Measurements from ENCODE around the gene CES5A. TPM values are rescaled to one million over a fixed set of nuclear protein-coding genes. Genes with fewer than 3 reads are reported as not detected.
"Not testable (repeated sequence)": the region's sequence is repeated elsewhere in the genome, so short reads cannot be mapped to it uniquely, and the experiment has no call there.

The CES5A gene
- total and polyA plus RNA-seq, 7 experiments from 2014 or later: not detected

GRCh38 chr16:55824473-55825000 is 50.6 kb downstream of the CES5A start:
- H3K9me3 ChIP-seq (ENCODE audit: control insufficient read depth in 2 of 3, low read length in 3 of 3): no peaks in the 10 kb centered on the region
- Mint-ChIP-seq H3K27ac (no peak overlapping the region), H3K9me3 (peaks cover 0 to 10% (median 0%) of the 10 kb centered on the region in 11 donors), H3K27me3 (peaks cover 0 to 50% (median 36%) of the 10 kb centered on the region in 5 donors), H3K36me3 (no peaks in the 10 kb centered on the region), H3K4me3 (no peak overlapping the region), H3K4me1 (no peaks in the 10 kb centered on the region)
- ATAC-seq (no peak), DNase-seq (no peak)
- no peaks in the 10 kb centered on the region for H3K4me1 ChIP-seq (ENCODE audit: control insufficient read depth in 2 of 2, insufficient read depth in 2 of 2, low read length in 2 of 2)
- ChIA-PET CTCF (no interaction called here), POLR2A (no interaction called here)
- no peak overlapping the region for H3K27ac ChIP-seq (ENCODE audit: low read depth, low read length)
- H3K36me3 ChIP-seq (ENCODE audit: control insufficient read depth in 2 of 3, insufficient read depth in 3 of 3, low read length in 3 of 3): no peaks in the 10 kb centered on the region
- no peaks in the 10 kb centered on the region for H3K27me3 ChIP-seq (ENCODE audit: control insufficient read depth in 2 of 2, insufficient read depth in 2 of 2, low read length in 2 of 2)
- intact Hi-C loops (cut with micrococcal nuclease): no loop called here
- H3K4me3 ChIP-seq (ENCODE audit: low read length): no peak overlapping the region

GRCh38 chr16:55822280-55822810 is 52.8 kb downstream of the CES5A start:
- no peak for DNase-seq
- Histone ChIP-seq H3K9me3 (ENCODE audit: control insufficient read depth in 2 of 3, low read length in 3 of 3) (no peaks in the 10 kb centered on the region), H3K27me3 (ENCODE audit: control insufficient read depth in 2 of 2, insufficient read depth in 2 of 2, low read length in 2 of 2) (no peaks in the 10 kb centered on the region), H3K27ac (ENCODE audit: low read depth, low read length) (no peak overlapping the region), H3K4me3 (ENCODE audit: low read length) (no peak overlapping the region), H3K36me3 (ENCODE audit: control insufficient read depth in 2 of 3, insufficient read depth in 3 of 3, low read length in 3 of 3) (no peaks in the 10 kb centered on the region), H3K4me1 (ENCODE audit: control insufficient read depth in 2 of 2, insufficient read depth in 2 of 2, low read length in 2 of 2) (no peaks in the 10 kb centered on the region)
- Mint-ChIP-seq H3K4me3 (no peak overlapping the region), H3K4me1 (no peaks in the 10 kb centered on the region), H3K36me3 (no peaks in the 10 kb centered on the region), H3K27ac (no peak overlapping the region), H3K27me3 (peaks cover 0 to 57% (median 37%) of the 10 kb centered on the region in 5 donors), H3K9me3 (peaks cover 0 to 13% (median 0%) of the 10 kb centered on the region in 11 donors)
- intact Hi-C loops (cut with micrococcal nuclease): no loop called here
- ChIA-PET POLR2A (no interaction called here), CTCF (no interaction called here)
- no peak for ATAC-seq

- no peaks in the 10 kb centered on the region for H3K4me1 Mint-ChIP-seq
- DNase-seq: no peak
- H3K27me3 Mint-ChIP-seq: peaks cover 0 to 68% (median 42%) of the 10 kb centered on the region in 5 donors
- H3K4me3 Mint-ChIP-seq: no peak overlapping the region
- Histone ChIP-seq H3K4me3 (ENCODE audit: low read length) (no peak overlapping the region), H3K4me1 (ENCODE audit: control insufficient read depth in 2 of 2, insufficient read depth in 2 of 2, low read length in 2 of 2) (no peaks in the 10 kb centered on the region), H3K27me3 (ENCODE audit: control insufficient read depth in 2 of 2, insufficient read depth in 2 of 2, low read length in 2 of 2) (no peaks in the 10 kb centered on the region), H3K36me3 (ENCODE audit: control insufficient read depth in 2 of 3, insufficient read depth in 3 of 3, low read length in 3 of 3) (no peaks in the 10 kb centered on the region), H3K27ac (ENCODE audit: low read depth, low read length) (no peak overlapping the region), H3K9me3 (ENCODE audit: control insufficient read depth in 2 of 3, low read length in 3 of 3) (no peaks in the 10 kb centered on the region)
- no peaks in the 10 kb centered on the region for H3K36me3 Mint-ChIP-seq
- POLR2A ChIA-PET: no interaction called here
- intact Hi-C loops (cut with micrococcal nuclease): no loop called here
- no peak overlapping the region for H3K27ac Mint-ChIP-seq
- H3K9me3 Mint-ChIP-seq: peaks cover 0 to 14% (median 0%) of the 10 kb centered on the region in 11 donors
- no peak for ATAC-seq
- CTCF ChIA-PET: no interaction called here
Observed at GRCh38 chr16:55821210-55821609, 54.0 kb downstream of the CES5A start.

- H3K9me3 ChIP-seq (ENCODE audit: control insufficient read depth in 2 of 3, low read length in 3 of 3): no peaks in the 10 kb centered on the region
- Mint-ChIP-seq H3K27ac (no peak overlapping the region), H3K36me3 (no peaks in the 10 kb centered on the region), H3K9me3 (peaks cover 0 to 17% (median 0%) of the 10 kb centered on the region in 11 donors), H3K4me1 (no peaks in the 10 kb centered on the region), H3K4me3 (no peak overlapping the region), H3K27me3 (peaks cover 0 to 68% (median 45%) of the 10 kb centered on the region in 5 donors)
- ATAC-seq (no peak), DNase-seq (no peak)
- H3K27me3 ChIP-seq (ENCODE audit: control insufficient read depth in 2 of 2, insufficient read depth in 2 of 2, low read length in 2 of 2): no peaks in the 10 kb centered on the region
- H3K4me1 ChIP-seq (ENCODE audit: control insufficient read depth in 2 of 2, insufficient read depth in 2 of 2, low read length in 2 of 2): no peaks in the 10 kb centered on the region
- no peak overlapping the region for H3K27ac ChIP-seq (ENCODE audit: low read depth, low read length)
- POLR2A ChIA-PET: no interaction called here
- intact Hi-C loops (cut with micrococcal nuclease): no loop called here
- H3K36me3 ChIP-seq (ENCODE audit: control insufficient read depth in 2 of 3, insufficient read depth in 3 of 3, low read length in 3 of 3): no peaks in the 10 kb centered on the region
- H3K4me3 ChIP-seq (ENCODE audit: low read length): no peak overlapping the region
- CTCF ChIA-PET: no interaction called here
Observed at GRCh38 chr16:55820615-55821014, 54.6 kb downstream of the CES5A start.

GRCh38 chr16:55817236-55817912 is 57.8 kb downstream of the CES5A start:
- Mint-ChIP-seq H3K4me3 (no peak overlapping the region), H3K36me3 (no peaks in the 10 kb centered on the region), H3K4me1 (no peaks in the 10 kb centered on the region), H3K9me3 (peaks cover 0 to 15% (median 0%) of the 10 kb centered on the region in 11 donors), H3K27ac (no peak overlapping the region), H3K27me3 (peaks cover 0 to 68% (median 42%) of the 10 kb centered on the region in 5 donors)
- no peak for ATAC-seq
- ChIA-PET CTCF (no interaction called here), POLR2A (no interaction called here)
- H3K9me3 ChIP-seq (ENCODE audit: control insufficient read depth in 2 of 3, low read length in 3 of 3): no peaks in the 10 kb centered on the region
- DNase-seq: no peak
- H3K36me3 ChIP-seq (ENCODE audit: control insufficient read depth in 2 of 3, insufficient read depth in 3 of 3, low read length in 3 of 3): no peaks in the 10 kb centered on the region
- intact Hi-C loops (cut with micrococcal nuclease): no loop called here
- H3K27me3 ChIP-seq (ENCODE audit: control insufficient read depth in 2 of 2, insufficient read depth in 2 of 2, low read length in 2 of 2): no peaks in the 10 kb centered on the region
- H3K4me3 ChIP-seq (ENCODE audit: low read length): no peak overlapping the region
- no peak overlapping the region for H3K27ac ChIP-seq (ENCODE audit: low read depth, low read length)
- no peaks in the 10 kb centered on the region for H3K4me1 ChIP-seq (ENCODE audit: control insufficient read depth in 2 of 2, insufficient read depth in 2 of 2, low read length in 2 of 2)

- H3K9me3 ChIP-seq (ENCODE audit: control insufficient read depth in 2 of 3, low read length in 3 of 3); intact Hi-C loops (cut with micrococcal nuclease); H3K4me3 ChIP-seq (ENCODE audit: low read length); H3K27me3 ChIP-seq (ENCODE audit: control insufficient read depth in 2 of 2, insufficient read depth in 2 of 2, low read length in 2 of 2); H3K36me3 Mint-ChIP-seq; H3K27ac ChIP-seq (ENCODE audit: low read depth, low read length); DNase-seq; H3K36me3 ChIP-seq (ENCODE audit: control insufficient read depth in 2 of 3, insufficient read depth in 3 of 3, low read length in 3 of 3); H3K27ac Mint-ChIP-seq; POLR2A ChIA-PET; CTCF ChIA-PET; ATAC-seq; H3K4me1 ChIP-seq (ENCODE audit: control insufficient read depth in 2 of 2, insufficient read depth in 2 of 2, low read length in 2 of 2); H3K4me3 Mint-ChIP-seq; H3K9me3 Mint-ChIP-seq; H3K4me1 Mint-ChIP-seq: not testable (repeated sequence)
- peaks cover 0 to 69% (median 39%) of the 10 kb centered on the region in 5 donors for H3K27me3 Mint-ChIP-seq
Observed at GRCh38 chr16:55816222-55816621, 59.0 kb downstream of the CES5A start.

GRCh38 chr16:55815320-55815719 is 59.9 kb downstream of the CES5A start:
- Mint-ChIP-seq H3K4me3 (no peak overlapping the region), H3K36me3 (no peaks in the 10 kb centered on the region), H3K27ac (no peak overlapping the region), H3K4me1 (no peaks in the 10 kb centered on the region), H3K27me3 (peaks cover 0 to 67% (median 39%) of the 10 kb centered on the region in 5 donors), H3K9me3 (peaks cover 0 to 8% (median 0%) of the 10 kb centered on the region in 11 donors)
- ChIA-PET POLR2A (no interaction called here), CTCF (no interaction called here)
- H3K9me3 ChIP-seq (ENCODE audit: control insufficient read depth in 2 of 3, low read length in 3 of 3): no peaks in the 10 kb centered on the region
- no peak overlapping the region for H3K4me3 ChIP-seq (ENCODE audit: low read length)
- H3K4me1 ChIP-seq (ENCODE audit: control insufficient read depth in 2 of 2, insufficient read depth in 2 of 2, low read length in 2 of 2): no peaks in the 10 kb centered on the region
- DNase-seq: no peak
- H3K27ac ChIP-seq (ENCODE audit: low read depth, low read length): no peak overlapping the region
- no peaks in the 10 kb centered on the region for H3K36me3 ChIP-seq (ENCODE audit: control insufficient read depth in 2 of 3, insufficient read depth in 3 of 3, low read length in 3 of 3)
- intact Hi-C loops (cut with micrococcal nuclease): no loop called here
- ATAC-seq: no peak
- no peaks in the 10 kb centered on the region for H3K27me3 ChIP-seq (ENCODE audit: control insufficient read depth in 2 of 2, insufficient read depth in 2 of 2, low read length in 2 of 2)

All from naive thymus-derived CD4-positive, alpha-beta T cell (primary cell).